HepG2 (cell line): ENCODE data around the gene ADGRG6. TPM values are rescaled to one million over a fixed set of nuclear protein-coding genes. Genes with fewer than 3 reads are reported as not detected.

Experiments
- AFF4 ChIP-seq: sonication (generic); formaldehyde crosslinking; IDR thresholded peaks from 2 replicates; pipeline ENCODE4 v1.4.0; 2020; ENCODE audit warnings: missing genetic modification reagents
- BCL3 ChIP-seq: sonication (generic); formaldehyde crosslinking; IDR thresholded peaks from 2 replicates; pipeline ENCODE4 v1.5.1; 2020; ENCODE audit warnings: mild to moderate bottlenecking, missing genetic modification reagents, moderate library complexity
- BORCS8-MEF2B ChIP-seq: sonication (generic); formaldehyde crosslinking; IDR thresholded peaks from 2 replicates; pipeline ENCODE4 v1.8.0; 2022; ENCODE audit warnings: mild to moderate bottlenecking, missing genetic modification reagents
- CENPBD1 ChIP-seq: sonication (generic); formaldehyde crosslinking; IDR thresholded peaks from 2 replicates; pipeline ENCODE4 v1.8.0; 2022; ENCODE audit warnings: missing genetic modification reagents, low read depth, mild to moderate bottlenecking, borderline replicate concordance
- DMAP1 ChIP-seq: IDR thresholded peaks from 2 replicates; pipeline ENCODE4 v1.6.1; 2016
- ETV5 ChIP-seq: IDR thresholded peaks from 2 replicates; pipeline ENCODE4 v1.6.1; 2018; ENCODE audit warnings: missing biosample characterization, missing genetic modification reagents, inconsistent platforms, borderline replicate concordance
- HMGXB3 ChIP-seq: sonication (generic); formaldehyde crosslinking; IDR thresholded peaks from 2 replicates; pipeline ENCODE4 v1.4.0; 2020; ENCODE audit warnings: missing genetic modification reagents, borderline replicate concordance
- KLF12 ChIP-seq: sonication (generic); formaldehyde crosslinking; IDR thresholded peaks from 2 replicates; pipeline ENCODE4 v1.4.0; 2020; ENCODE audit warnings: missing genetic modification reagents, borderline replicate concordance
- KLF15 ChIP-seq: sonication (generic); formaldehyde crosslinking; IDR thresholded peaks from 2 replicates; pipeline ENCODE4 v1.8.1; 2023; ENCODE audit warnings: borderline replicate concordance, mild to moderate bottlenecking, inconsistent platforms, missing genetic modification reagents, mixed read lengths
- NFYB ChIP-seq: sonication (generic); formaldehyde crosslinking; IDR thresholded peaks from 2 replicates; pipeline ENCODE4 v1.4.0; 2020; ENCODE audit warnings: missing genetic modification reagents
- PCBP1 ChIP-seq: fragments of 200-400 bp; formaldehyde crosslinking; IDR thresholded peaks from 2 replicates; pipeline ENCODE4 v1.6.1; 2017; ENCODE audit warnings: mild to moderate bottlenecking, low read depth, low read length, borderline replicate concordance
- RBFOX2 ChIP-seq: fragments of 200-400 bp; formaldehyde crosslinking; IDR thresholded peaks from 2 replicates; pipeline ENCODE4 v1.6.1; 2017; ENCODE audit warnings: low read depth, mild to moderate bottlenecking, low read length
- TAF15 ChIP-seq: fragments of 200-400 bp; formaldehyde crosslinking; IDR thresholded peaks from one replicate; pipeline ENCODE4 v1.6.1; 2018; ENCODE audit warnings: mild to moderate bottlenecking, low read depth, low read length; ENCODE audit not compliant: poor library complexity, severe bottlenecking
- TFE3 ChIP-seq: IDR thresholded peaks from 2 replicates; pipeline ENCODE4 v1.6.1; 2016
- TGIF2 ChIP-seq: IDR thresholded peaks from 2 replicates; pipeline ENCODE4 v1.6.1; 2016; ENCODE audit warnings: control low read depth, missing compliant biosample characterization
- ZFP1 ChIP-seq: IDR thresholded peaks from 2 replicates; pipeline ENCODE4 v1.6.1; 2016
- ZNF788 ChIP-seq: sonication (generic); formaldehyde crosslinking; IDR thresholded peaks from 2 replicates; pipeline ENCODE4 v1.5.0; 2020; ENCODE audit warnings: mild to moderate bottlenecking, missing genetic modification reagents, borderline replicate concordance
- polyA plus RNA-seq, 8 experiments: library from polyadenylated mRNA; depleted of rRNA in 3 of 8; stranded (reverse) in 7 of 8; unstranded in 1 of 8; fragments of >200 nt; fragmentation: Illumina TruSeq in 4 of 8; extraction: Trizol in 4 of 8; gene quantifications; 2 replicates each; pipeline versions ENCODE4 v1.2.1 to v1.2.3, GENCODE V29; 2011 to 2016; ENCODE audit warnings: low read depth in 4 of 8, missing spikeins in 1 of 8, mixed read lengths in 1 of 8; ENCODE audit not compliant: insufficient read depth in 1 of 8
- total RNA-seq, 5 experiments: library from RNA; depleted of rRNA; stranded (reverse); fragments of >200 nt; fragmentation: Illumina TruSeq; extraction: Trizol; gene quantifications; 2 replicates each; pipeline ENCODE4 v1.2.3, GENCODE V29; 2016; ENCODE audit warnings: low read depth in 1 of 5

The ADGRG6 gene
- total and polyA plus RNA-seq, 2 of the 13 experiments (the other 11 are each of a cell fraction or from before 2014, with no cell fraction given) = 129 to 249 TPM

- TF ChIP-seq AFF4 (CRISPR knock-in tag) = peak; percentile 56; the same call in 1 of the 2 replicates
- no peak for TF ChIP-seq ZFP1 (CRISPR knock-in tag)
- TF ChIP-seq HMGXB3 (CRISPR knock-in tag) = peak; percentile 62; the same call in 1 of the 2 replicates
- no peak for TF ChIP-seq CENPBD1 (CRISPR knock-in tag)
- no peak for TF ChIP-seq BCL3 (CRISPR knock-in tag)
- TF ChIP-seq BORCS8-MEF2B (CRISPR knock-in tag) = no peak
- TF ChIP-seq NFYB (CRISPR knock-in tag) = no peak
- no peak for TF ChIP-seq TAF15
- TF ChIP-seq ETV5 = no peak; the same call in 1 of the 2 replicates
- TF ChIP-seq TFE3 (CRISPR knock-in tag) = no peak; the same call in 1 of the 2 replicates
- TF ChIP-seq KLF12 = no peak
- TF ChIP-seq DMAP1 (CRISPR knock-in tag) = peak; percentile 65
- TF ChIP-seq PCBP1 = no peak
- no peak for TF ChIP-seq ZNF788
- TF ChIP-seq KLF15 = no peak
- no peak; the same call in 1 of the 2 replicates for TF ChIP-seq TGIF2 (CRISPR knock-in tag)
- peak; percentile 40; the same call in 1 of the 2 replicates for TF ChIP-seq RBFOX2
These were observed 16.3 kb upstream of the ADGRG6 start (continued) for GRCh38 chr6:142285235-142286087.
